ENCODE measurements around the gene JMJD7. TPM values are rescaled to one million over a fixed set of nuclear protein-coding genes. Genes with fewer than 3 reads are reported as not detected.

The JMJD7 gene
- polyA plus RNA-seq, 1 donor = 13.6 TPM

GRCh38 chr15:41798607-41799487 lies 29.0 kb upstream of the JMJD7 start:
- DNase-seq = no peak

DNA sequence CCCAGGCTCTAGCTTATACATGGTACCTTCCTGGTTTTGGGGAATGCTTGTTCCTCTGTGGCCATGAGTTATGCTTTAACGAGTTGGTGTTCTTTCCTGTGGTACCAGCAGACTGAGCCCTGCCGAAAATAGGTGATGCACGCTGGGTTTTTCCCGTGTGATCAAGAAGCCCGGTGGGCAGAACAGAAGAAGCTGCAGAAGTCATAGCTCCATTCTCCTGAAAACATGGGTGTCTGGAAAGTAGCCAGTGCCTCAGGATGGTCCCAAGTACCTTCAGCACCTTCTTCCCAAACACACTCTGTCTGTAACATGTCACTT lies 28.4 kb upstream of the JMJD7 start:
- no peak for DNase-seq

GRCh38 chr15:41801185-41801584 lies 26.7 kb upstream of the JMJD7 start:
- DNase-seq = no peak

- no peak for DNase-seq
Observed at GRCh38 chr15:41801850-41802455, 25.9 kb upstream of the JMJD7 start.

DNA sequence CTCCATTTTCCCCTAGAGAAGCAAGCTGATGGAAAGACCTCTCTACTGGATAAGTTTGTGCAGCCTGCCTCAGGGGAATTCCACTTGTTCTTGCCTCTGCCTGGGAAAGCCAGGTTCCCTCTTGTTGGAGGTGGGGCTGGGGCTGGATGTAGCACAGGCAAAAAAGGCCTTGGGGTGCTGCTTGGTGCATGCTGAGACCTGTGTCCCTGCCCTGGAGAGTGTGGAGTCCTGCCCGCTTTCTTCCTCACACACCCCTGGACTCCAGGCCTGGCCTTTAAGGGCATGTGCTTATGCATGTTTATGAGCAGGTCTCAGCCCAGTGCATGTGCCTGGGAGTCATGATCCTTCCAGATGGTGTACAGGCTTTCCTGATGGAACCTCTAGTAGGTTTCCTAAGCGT lies 23.5 kb upstream of the JMJD7 start:
- no peak for DNase-seq

GRCh38 chr15:41804916-41805666 lies 22.8 kb upstream of the JMJD7 start:
- DNase-seq = peak; percentile 24

DNA sequence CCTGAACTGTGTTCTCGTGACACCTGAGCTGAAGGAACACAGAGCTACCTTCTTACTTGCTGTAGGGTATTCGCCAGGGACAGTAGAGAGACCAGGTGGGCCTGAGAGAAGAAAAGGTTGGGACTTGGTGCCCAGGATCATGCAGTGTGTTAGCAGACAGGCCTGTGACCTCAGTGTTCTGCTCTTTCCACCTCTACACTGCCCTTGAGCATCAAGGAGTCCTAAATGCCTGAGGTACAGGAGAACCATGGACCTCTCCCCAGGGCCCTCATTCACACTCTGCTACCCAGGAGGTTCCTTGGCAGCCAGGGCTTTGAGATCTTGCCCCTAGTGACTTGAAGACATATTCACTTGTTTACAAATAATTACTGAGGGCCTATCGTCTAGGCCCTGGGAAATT lies 22.2 kb upstream of the JMJD7 start:
- DNase-seq = no peak

GRCh38 chr15:41806291-41807181 lies 21.4 kb upstream of the JMJD7 start:
- DNase-seq = no peak

DNA sequence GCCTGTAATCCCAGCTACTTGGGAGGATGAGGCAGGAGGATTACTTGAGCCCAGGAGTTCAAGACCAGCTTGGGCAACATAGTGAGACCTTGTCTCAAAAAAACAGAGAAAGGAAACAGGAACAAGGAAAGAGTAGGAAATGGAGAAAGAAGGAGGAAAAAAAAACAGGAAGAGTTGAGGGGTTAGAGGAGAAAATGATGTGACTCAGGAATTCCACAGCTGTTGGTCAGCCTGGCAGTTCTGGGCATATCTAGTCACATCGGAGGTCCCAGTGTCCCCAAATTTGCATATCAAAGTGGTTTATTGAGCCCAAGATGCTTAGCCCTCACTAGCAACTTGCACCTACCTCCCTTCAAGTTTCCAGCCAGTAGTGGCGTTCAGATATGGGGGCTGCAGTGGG lies 18.8 kb upstream of the JMJD7 start:
- DNase-seq = no peak

DNA sequence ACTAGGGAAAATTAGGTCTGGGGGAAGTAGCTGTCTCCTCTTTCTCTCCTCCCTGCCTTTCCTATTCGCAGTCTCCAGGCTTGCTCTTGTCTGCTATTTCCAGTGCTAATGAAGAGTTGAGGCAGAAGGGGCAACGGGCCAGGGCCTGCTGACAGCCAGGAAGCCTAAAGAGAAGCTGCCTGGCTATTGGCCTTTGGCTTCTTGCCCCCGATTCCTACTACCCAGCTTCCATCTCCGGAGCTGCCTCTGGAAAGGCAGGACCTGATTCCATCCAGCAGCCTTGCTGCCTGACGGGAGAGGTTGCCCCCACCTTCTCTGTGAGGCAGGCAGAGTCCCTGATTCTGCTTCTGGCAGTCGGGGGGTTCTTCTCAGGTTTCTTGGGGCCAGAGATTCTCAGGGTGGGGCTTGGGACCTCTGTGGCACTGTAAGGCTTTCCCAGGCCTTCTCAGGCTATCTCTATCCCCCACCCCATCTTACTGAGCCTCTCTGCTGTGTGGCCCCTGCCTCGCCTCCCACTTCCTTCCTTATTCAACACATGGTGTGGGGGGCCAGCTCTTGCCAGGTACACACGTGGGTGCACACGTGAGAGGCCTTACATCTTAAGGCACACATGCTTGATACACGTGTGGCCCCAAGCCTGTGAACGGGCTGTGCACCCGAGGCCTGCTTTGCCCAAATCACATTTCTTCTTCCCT lies 18.2 kb upstream of the JMJD7 start:
- DNase-seq = no peak

DNA sequence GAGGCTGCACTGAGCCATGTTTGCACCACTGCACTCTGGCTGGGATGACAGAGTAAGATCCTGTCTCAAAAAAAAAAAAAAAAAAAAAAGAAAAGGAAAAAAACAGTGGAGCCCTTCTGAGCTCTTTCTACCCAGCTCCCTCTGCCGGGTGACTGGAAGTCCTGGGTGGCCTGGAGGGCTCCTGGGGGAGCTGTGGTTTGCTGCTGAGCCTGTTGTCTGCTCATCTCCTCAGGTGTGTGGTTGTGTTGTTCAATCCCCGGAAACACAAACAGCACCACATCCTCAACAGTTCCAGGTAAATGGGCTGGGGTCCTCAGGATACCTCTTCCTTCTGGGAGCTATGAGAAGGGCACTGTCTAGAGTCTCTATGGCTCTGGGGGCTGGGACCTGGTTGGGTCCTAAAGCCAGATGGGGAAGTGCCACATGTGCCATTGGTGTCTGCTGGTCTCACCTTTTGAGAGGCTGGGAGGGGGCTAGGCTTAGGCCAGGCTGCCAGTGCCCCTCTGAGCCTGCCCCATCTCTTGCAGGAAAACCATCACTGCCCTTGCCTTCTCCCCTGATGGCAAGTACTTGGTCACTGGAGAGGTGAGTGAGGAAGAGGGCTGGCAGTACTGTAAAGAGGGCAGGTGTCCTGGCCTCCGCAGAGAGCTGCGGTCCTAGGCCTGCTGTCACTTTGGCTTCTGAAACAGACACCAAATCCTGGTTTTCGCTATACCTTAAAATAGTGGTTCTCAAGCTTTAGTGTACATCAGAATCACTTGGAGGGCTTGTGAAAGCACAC lies 17.1 kb upstream of the JMJD7 start:
- DNase-seq = no peak

DNA sequence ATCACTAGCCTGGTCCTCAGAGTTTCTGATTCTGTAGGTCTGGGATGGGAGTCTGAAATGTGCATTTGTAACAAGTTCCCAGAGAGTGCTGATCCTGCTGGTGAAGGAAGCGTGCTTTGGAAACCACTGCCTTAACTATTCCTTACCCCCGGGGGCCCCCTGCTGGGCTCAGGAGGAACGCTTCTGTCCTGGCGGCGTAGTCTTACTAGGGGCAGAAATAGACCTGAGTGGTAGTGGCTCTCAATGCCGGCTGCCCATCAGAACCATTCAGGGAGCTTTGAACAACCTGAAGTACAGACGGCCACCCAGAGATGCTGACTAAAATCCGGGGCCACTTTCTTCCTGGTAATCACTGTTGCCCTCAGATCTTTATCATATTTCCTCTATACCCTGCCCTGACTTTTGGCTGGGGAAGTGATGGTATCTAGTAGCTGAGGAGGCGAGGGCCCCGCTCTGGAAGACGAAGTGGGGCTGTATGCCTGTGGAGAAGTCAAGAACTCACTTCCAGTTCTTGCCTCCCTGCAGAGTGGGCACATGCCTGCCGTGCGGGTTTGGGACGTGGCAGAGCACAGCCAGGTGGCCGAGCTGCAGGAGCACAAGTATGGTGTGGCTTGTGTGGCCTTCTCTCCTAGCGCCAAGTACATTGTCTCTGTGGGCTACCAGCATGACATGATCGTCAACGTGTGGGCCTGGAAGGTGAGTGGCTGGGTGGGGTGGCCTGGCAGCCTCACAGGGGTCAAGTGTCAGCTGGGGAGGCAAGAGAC lies 16.3 kb upstream of the JMJD7 start:
- DNase-seq = peak; percentile 77

DNA sequence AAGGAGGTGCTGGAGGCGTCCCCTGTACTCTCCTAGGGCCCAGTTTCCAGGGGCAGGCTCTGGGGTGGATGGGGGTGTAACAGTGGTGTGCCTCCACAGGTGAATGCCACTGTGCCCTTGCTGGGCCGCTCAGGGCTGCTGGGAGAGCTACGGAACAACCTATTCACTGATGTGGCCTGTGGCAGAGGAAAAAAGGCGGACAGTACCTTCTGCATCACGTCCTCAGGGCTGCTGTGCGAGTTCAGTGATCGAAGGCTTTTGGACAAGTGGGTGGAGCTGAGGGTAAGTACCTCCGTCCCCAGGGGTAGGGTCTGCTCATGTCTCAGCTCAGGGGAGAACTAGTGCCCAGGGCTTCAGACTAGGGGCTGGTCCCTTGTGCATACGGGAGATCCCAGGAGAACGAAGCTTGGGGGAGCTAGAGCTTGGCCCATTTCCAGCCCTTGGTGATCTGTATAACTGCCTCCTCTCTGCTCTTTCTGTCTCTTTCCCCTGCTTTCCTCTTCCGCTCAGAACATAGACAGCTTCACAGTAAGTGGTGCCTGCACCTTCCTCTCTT lies 15.0 kb upstream of the JMJD7 start:
- DNase-seq = no peak

GRCh38 chr15:41813426-41813825 lies 14.5 kb upstream of the JMJD7 start:
- no peak for DNase-seq

DNA sequence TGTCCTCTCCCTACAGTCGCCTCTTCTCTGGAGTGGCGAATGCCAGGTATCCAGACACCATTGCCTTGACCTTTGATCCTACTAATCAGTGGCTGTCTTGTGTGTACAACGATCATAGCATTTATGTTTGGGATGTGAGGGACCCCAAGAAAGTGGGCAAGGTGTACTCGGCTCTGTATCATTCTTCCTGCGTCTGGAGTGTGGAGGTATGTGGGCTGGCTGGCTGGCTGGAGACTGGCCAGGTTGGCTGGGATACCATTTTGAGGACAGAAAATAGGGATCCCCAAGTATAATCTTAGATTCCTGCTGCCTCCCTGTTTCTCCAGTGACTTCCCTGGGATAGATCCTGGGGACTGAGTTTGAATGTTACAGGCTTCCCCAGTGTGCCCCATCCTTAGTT lies 13.4 kb upstream of the JMJD7 start:
- no peak for DNase-seq

DNA sequence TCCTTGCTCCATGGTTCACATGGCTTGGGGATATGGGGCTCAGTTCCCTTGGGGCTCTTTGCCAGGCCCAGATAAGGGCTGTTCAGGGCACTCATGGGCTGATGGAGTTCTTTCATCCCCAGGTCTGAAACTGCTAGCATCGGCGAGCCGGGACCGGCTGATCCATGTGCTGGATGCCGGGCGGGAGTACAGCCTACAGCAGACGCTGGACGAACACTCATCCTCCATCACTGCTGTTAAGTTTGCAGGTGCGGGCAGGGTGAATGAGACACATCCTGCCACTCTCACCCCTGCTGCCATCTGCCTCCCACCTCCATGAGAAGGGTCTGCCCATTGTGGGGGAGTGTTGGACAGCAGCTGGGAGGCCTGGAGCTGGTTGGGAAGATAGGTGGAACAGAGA lies 11.1 kb upstream of the JMJD7 start:
- DNase-seq = no peak

- DNase-seq = no peak
Observed at GRCh38 chr15:41817327-41817726, 10.6 kb upstream of the JMJD7 start.

GRCh38 chr15:41817781-41818180 lies 10.1 kb upstream of the JMJD7 start:
- DNase-seq = no peak

GRCh38 chr15:41819455-41820050 lies 8.3 kb upstream of the JMJD7 start:
- DNase-seq = no peak
